ENCODE data around the gene PRUNE1. TPM values are rescaled to one million over a fixed set of nuclear protein-coding genes. Genes with fewer than 3 reads are reported as not detected.

PRUNE1 gene
- polyA plus RNA-seq, 3 donors: 41.9 to 45.8 (median 43.7) TPM

DNA sequence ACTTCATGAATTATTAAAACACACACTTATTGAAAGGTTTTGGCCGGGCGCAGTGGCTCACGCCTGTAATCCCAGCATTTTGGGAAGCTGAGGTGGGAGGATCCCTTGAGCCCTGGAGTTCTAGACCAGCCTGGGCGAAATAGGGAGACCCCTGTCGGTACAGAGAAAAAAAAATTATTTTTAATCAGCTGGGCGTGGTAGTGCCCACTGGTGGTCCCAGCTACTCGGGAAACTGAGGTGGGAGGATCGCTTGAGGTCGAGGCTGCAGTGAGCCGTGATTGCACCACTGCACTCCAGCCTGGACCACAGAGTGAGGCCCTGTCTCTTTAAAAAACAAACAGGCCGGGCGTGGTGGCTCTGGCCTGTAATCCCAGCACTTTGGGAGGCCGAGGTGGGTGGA lies 64.0 kb downstream of the PRUNE1 start:
- DNase-seq: no peak

Other genes starting within 250 kb of the PRUNE1 start
- gene CTSS, start 242.7 kb upstream of the PRUNE1 start, polyA plus RNA-seq (ENCODE audit: insufficient read length in 3 of 3): 10 to 100 TPM in 2 of 3 donors, 1 to 10 TPM in 1; 7.4 to 11.2 (median 11.0) TPM
- 10 to 100 TPM; 22.6 to 26.2 (median 23.5) TPM for gene CTSK, start 200.2 kb upstream of the PRUNE1 start, polyA plus RNA-seq (ENCODE audit: insufficient read length in 3 of 3)
- 10 to 100 TPM; 49.5 to 65.4 (median 54.8) TPM for gene ARNT, start 131.8 kb upstream of the PRUNE1 start, polyA plus RNA-seq (ENCODE audit: insufficient read length in 3 of 3)
- under 1 TPM in 1 of 3 donors, not detected in 2; 0.27 TPM for gene CTXND2, start 121.3 kb upstream of the PRUNE1 start, polyA plus RNA-seq (ENCODE audit: insufficient read length in 3 of 3)
- 10 to 100 TPM; 69.0 to 96.6 (median 92.2) TPM for gene SETDB1, start 82.1 kb upstream of the PRUNE1 start, polyA plus RNA-seq (ENCODE audit: insufficient read length in 3 of 3)
- gene CERS2, start 33.6 kb upstream of the PRUNE1 start, polyA plus RNA-seq (ENCODE audit: insufficient read length in 3 of 3): 100 to 1,000 TPM; 300 to 329 (median 318) TPM
- 10 to 100 TPM; 12.8 to 23.1 (median 17.9) TPM for gene ANXA9, start 26.2 kb upstream of the PRUNE1 start, polyA plus RNA-seq (ENCODE audit: insufficient read length in 3 of 3)
- gene MINDY1, start 1.5 kb upstream of the PRUNE1 start, polyA plus RNA-seq (ENCODE audit: insufficient read length in 3 of 3): 10 to 100 TPM; 39.6 to 57.0 (median 54.9) TPM
- gene BNIPL, start 28.1 kb downstream of the PRUNE1 start, polyA plus RNA-seq (ENCODE audit: insufficient read length in 3 of 3): 1 to 10 TPM; 1.9 to 5.9 (median 4.6) TPM
- 10 to 100 TPM; 10.2 to 14.1 (median 11.8) TPM for gene C1orf56, start 39.3 kb downstream of the PRUNE1 start, polyA plus RNA-seq (ENCODE audit: insufficient read length in 3 of 3)
- 10 to 100 TPM; 68.5 to 89.0 (median 80.4) TPM for gene CDC42SE1, start 51.2 kb downstream of the PRUNE1 start, polyA plus RNA-seq (ENCODE audit: insufficient read length in 3 of 3)
- gene MLLT11, start 51.9 kb downstream of the PRUNE1 start, polyA plus RNA-seq (ENCODE audit: insufficient read length in 3 of 3): 10 to 100 TPM; 23.9 to 24.4 (median 23.9) TPM
- gene GABPB2, start 62.3 kb downstream of the PRUNE1 start, polyA plus RNA-seq (ENCODE audit: insufficient read length in 3 of 3): 10 to 100 TPM in 2 of 3 donors, 1 to 10 TPM in 1; 9.1 to 17.5 (median 14.7) TPM
- 10 to 100 TPM; 27.5 to 37.6 (median 33.3) TPM for gene SEMA6C, start 138.2 kb downstream of the PRUNE1 start, polyA plus RNA-seq (ENCODE audit: insufficient read length in 3 of 3)
- gene TNFAIP8L2, start 148.2 kb downstream of the PRUNE1 start, polyA plus RNA-seq (ENCODE audit: insufficient read length in 3 of 3): 1 to 10 TPM; 1.2 to 2.1 (median 1.3) TPM
- gene LYSMD1, start 157.5 kb downstream of the PRUNE1 start, polyA plus RNA-seq (ENCODE audit: insufficient read length in 3 of 3): 10 to 100 TPM; 16.5 to 17.3 (median 16.7) TPM
- 10 to 100 TPM; 41.1 to 45.6 (median 45.2) TPM for gene SCNM1, start 157.7 kb downstream of the PRUNE1 start, polyA plus RNA-seq (ENCODE audit: insufficient read length in 3 of 3)
- 1 to 10 TPM; 1.1 to 2.4 (median 1.5) TPM for gene TMOD4, start 167.5 kb downstream of the PRUNE1 start, polyA plus RNA-seq (ENCODE audit: insufficient read length in 3 of 3)
- 10 to 100 TPM; 72.3 to 75.9 (median 73.5) TPM for gene VPS72, start 181.7 kb downstream of the PRUNE1 start, polyA plus RNA-seq (ENCODE audit: insufficient read length in 3 of 3)
- 10 to 100 TPM; 61.7 to 89.4 (median 74.3) TPM for gene PIP5K1A, start 190.1 kb downstream of the PRUNE1 start, polyA plus RNA-seq (ENCODE audit: insufficient read length in 3 of 3)
- 100 to 1,000 TPM; 166 to 188 (median 183) TPM for gene PSMD4, start 246.3 kb downstream of the PRUNE1 start, polyA plus RNA-seq (ENCODE audit: insufficient read length in 3 of 3)

Measured in renal pelvis (tissue), 4 donors.